HG03045 (cell line): ENCODE measurements around the gene FLNB.
A peak's percentile ranks its signal among the peaks of the same experiment; 100 is the strongest.

Experiments
- ATAC-seq: cut with Tn5 transposase; IDR thresholded peaks from one replicate; pipeline ENCODE4 v1.9.1; 2021; ENCODE audit warnings: mild to moderate bottlenecking, moderate library complexity; ENCODE audit not compliant: unreplicated experiment

The FLNB gene

GRCh38 chr3:58177747-58178527 lies 169.7 kb downstream of the FLNB start:
- peak; percentile 85 for ATAC-seq

GRCh38 chr3:58178528-58179234 lies 170.5 kb downstream of the FLNB start:
- ATAC-seq = no peak

- no peak for ATAC-seq
Measured at GRCh38 chr3:58179235-58180098, 171.2 kb downstream of the FLNB start.

GRCh38 chr3:58180099-58180880 lies 172.1 kb downstream of the FLNB start:
- ATAC-seq = no peak

- ATAC-seq = no peak
Measured at GRCh38 chr3:58180940-58181587, 172.8 kb downstream of the FLNB start.

- ATAC-seq = no peak
Measured at GRCh38 chr3:58183221-58183620, 175.0 kb downstream of the FLNB start.

- ATAC-seq = no peak
Measured at GRCh38 chr3:58183891-58184290, 175.7 kb downstream of the FLNB start.

- ATAC-seq = no peak
Measured at GRCh38 chr3:58184309-58184981, 176.2 kb downstream of the FLNB start.

GRCh38 chr3:58184982-58185360 lies 176.7 kb downstream of the FLNB start:
- no peak for ATAC-seq

- no peak for ATAC-seq
Measured at GRCh38 chr3:58188173-58188564, 179.9 kb downstream of the FLNB start.

GRCh38 chr3:58188921-58189451 lies 180.8 kb downstream of the FLNB start:
- ATAC-seq = no peak

- ATAC-seq = no peak
Measured at GRCh38 chr3:58189691-58190090, 181.5 kb downstream of the FLNB start.

GRCh38 chr3:58190291-58190690 lies 182.1 kb downstream of the FLNB start:
- no peak for ATAC-seq

- no peak for ATAC-seq
Measured at GRCh38 chr3:58190882-58191281, 182.7 kb downstream of the FLNB start.

GRCh38 chr3:58191361-58191991 lies 183.3 kb downstream of the FLNB start:
- no peak for ATAC-seq

GRCh38 chr3:58192069-58192468 lies 183.8 kb downstream of the FLNB start:
- ATAC-seq = no peak

- ATAC-seq = no peak
Measured at GRCh38 chr3:58193682-58194407, 185.6 kb downstream of the FLNB start.

GRCh38 chr3:58197588-58197987 lies 189.4 kb downstream of the FLNB start:
- no peak for ATAC-seq
